ENCODE data around the gene NKX2-1. TPM values are rescaled to one million over a fixed set of nuclear protein-coding genes. Genes with fewer than 3 reads are reported as not detected.
A peak's percentile ranks its signal among the peaks of the same experiment; 100 is the strongest.

NKX2-1 gene
- total and polyA plus RNA-seq, 7 experiments from 2014 or later: not detected

DNA sequence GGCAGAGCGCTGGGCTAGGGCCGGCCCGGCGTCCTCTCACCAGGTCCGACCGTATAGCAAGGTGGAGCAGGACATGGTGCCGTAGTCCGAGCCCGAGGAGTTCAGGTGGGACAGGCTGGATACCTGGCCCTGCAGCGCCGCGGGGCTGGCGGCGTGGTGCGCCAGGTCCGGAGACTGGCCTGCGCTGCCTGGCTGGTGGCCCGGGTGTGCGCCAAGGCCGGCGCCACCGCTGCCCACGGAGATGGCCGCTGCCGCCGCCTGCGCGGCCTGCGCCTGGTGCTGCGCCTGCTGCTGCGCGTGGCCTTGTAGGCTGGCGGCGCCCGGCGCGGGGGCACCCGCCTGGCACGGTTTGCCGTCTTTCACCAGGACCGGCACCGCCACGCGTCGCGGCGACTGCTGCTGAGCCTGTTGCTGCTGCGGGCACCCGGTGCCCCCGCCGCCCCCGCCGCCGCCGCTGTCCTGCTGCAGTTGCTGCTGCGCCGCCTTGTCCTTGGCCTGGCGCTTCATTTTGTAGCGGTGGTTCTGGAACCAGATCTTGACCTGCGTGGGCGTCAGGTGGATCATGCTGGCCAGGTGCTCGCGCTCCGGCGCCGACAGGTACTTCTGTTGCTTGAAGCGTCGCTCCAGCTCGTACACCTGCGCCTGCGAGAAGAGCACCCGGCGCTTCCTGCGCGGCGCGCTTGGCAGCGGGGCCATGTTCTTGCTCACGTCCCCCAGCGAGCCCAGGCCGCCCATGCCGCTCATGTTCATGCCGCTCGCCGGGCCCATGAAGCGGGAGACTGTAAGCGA is 2.6 kb downstream of the NKX2-1 start:
- H3K27me3 Mint-ChIP-seq: peaks cover 60 to 79% (median 64%) of the 10 kb centered on the region in 5 donors

DNA sequence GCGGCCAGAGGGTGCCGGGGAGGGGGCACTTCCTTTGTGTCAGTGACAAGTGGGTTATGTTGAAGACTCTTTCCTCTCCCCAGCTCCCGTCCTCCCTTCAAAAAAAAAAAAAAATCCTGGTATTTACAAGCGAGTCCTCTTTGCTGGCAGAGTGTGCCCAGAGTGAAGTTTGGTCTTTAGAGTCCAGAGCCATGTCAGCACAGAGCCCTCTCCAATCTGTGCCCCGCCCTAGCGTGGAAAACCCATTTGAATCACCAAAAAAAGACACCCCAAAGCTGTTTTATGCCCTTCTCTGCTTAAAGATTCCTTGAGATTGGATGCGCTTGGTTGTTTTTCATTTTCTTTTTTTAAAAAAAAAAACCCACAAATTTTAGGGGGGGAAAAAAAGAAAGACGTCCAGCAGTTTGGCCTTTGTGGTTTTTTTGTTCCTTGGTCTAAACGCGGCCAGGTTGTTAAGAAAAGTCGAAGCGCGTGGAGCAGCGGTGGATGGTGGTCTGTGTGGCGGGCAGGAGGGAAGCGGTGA is 3.3 kb downstream of the NKX2-1 start:
- Histone ChIP-seq H3K4me3 (ENCODE audit: low read length) (no peak overlapping the region), H3K27ac (ENCODE audit: low read depth, low read length) (no peak overlapping the region), H3K4me1 (ENCODE audit: control insufficient read depth in 2 of 2, insufficient read depth in 2 of 2, low read length in 2 of 2) (no peaks in the 10 kb centered on the region), H3K36me3 (ENCODE audit: control insufficient read depth in 2 of 3, insufficient read depth in 3 of 3, low read length in 3 of 3) (no peaks in the 10 kb centered on the region), H3K9me3 (ENCODE audit: control insufficient read depth in 2 of 3, low read length in 3 of 3) (no peaks in the 10 kb centered on the region), H3K27me3 (ENCODE audit: control insufficient read depth in 2 of 2, insufficient read depth in 2 of 2, low read length in 2 of 2) (peaks cover 0 to 7% of the 10 kb centered on the region in 2 donors)
- no peak for ATAC-seq
- peaks cover 4 to 26% (median 16%) of the 10 kb centered on the region in 7 donors for H3K4me1 Mint-ChIP-seq
- peak overlapping the region in 1 of 9 donors; percentile 9 for H3K27ac Mint-ChIP-seq
- peak overlapping the region in 1 of 10 donors; percentile 11 for H3K4me3 Mint-ChIP-seq
- no peak for DNase-seq
- peaks cover 60 to 79% (median 64%) of the 10 kb centered on the region in 5 donors for H3K27me3 Mint-ChIP-seq
- ChIA-PET CTCF (no interaction called here), POLR2A (no interaction called here)
- H3K9me3 Mint-ChIP-seq: peaks cover 0 to 6% (median 0%) of the 10 kb centered on the region in 11 donors
- no peaks in the 10 kb centered on the region for H3K36me3 Mint-ChIP-seq
- intact Hi-C loops (cut with micrococcal nuclease): loop anchor here in 1 of 2 donors (5.0 kb wide), 2 partner anchors 141 to 1071 kb away; no protein-coding TSS in a partner anchor

More for the DNA sequence above, 2.6 kb downstream of the NKX2-1 start:
- H3K9me3 ChIP-seq (ENCODE audit: control insufficient read depth in 2 of 3, low read length in 3 of 3): no peaks in the 10 kb centered on the region
- H3K4me3 ChIP-seq (ENCODE audit: low read length): no peak overlapping the region
- H3K4me1 ChIP-seq (ENCODE audit: control insufficient read depth in 2 of 2, insufficient read depth in 2 of 2, low read length in 2 of 2): no peaks in the 10 kb centered on the region
- Mint-ChIP-seq H3K4me1 (peaks cover 4 to 31% (median 20%) of the 10 kb centered on the region in 7 donors), H3K9me3 (peaks cover 0 to 6% (median 0%) of the 10 kb centered on the region in 11 donors), H3K36me3 (no peaks in the 10 kb centered on the region), H3K4me3 (no peak overlapping the region), H3K27ac (no peak overlapping the region)
- peaks cover 0 to 7% of the 10 kb centered on the region in 2 donors for H3K27me3 ChIP-seq (ENCODE audit: control insufficient read depth in 2 of 2, insufficient read depth in 2 of 2, low read length in 2 of 2)
- ChIA-PET POLR2A (no interaction called here), CTCF (no interaction called here)
- ATAC-seq: no peak
- no peaks in the 10 kb centered on the region for H3K36me3 ChIP-seq (ENCODE audit: control insufficient read depth in 2 of 3, insufficient read depth in 3 of 3, low read length in 3 of 3)
- DNase-seq: no peak
- no peak overlapping the region for H3K27ac ChIP-seq (ENCODE audit: low read depth, low read length)
- intact Hi-C loops (cut with micrococcal nuclease): loop anchor here in 1 of 2 donors (5.0 kb wide), 2 partner anchors 140 to 1070 kb away; no protein-coding TSS in a partner anchor

DNA sequence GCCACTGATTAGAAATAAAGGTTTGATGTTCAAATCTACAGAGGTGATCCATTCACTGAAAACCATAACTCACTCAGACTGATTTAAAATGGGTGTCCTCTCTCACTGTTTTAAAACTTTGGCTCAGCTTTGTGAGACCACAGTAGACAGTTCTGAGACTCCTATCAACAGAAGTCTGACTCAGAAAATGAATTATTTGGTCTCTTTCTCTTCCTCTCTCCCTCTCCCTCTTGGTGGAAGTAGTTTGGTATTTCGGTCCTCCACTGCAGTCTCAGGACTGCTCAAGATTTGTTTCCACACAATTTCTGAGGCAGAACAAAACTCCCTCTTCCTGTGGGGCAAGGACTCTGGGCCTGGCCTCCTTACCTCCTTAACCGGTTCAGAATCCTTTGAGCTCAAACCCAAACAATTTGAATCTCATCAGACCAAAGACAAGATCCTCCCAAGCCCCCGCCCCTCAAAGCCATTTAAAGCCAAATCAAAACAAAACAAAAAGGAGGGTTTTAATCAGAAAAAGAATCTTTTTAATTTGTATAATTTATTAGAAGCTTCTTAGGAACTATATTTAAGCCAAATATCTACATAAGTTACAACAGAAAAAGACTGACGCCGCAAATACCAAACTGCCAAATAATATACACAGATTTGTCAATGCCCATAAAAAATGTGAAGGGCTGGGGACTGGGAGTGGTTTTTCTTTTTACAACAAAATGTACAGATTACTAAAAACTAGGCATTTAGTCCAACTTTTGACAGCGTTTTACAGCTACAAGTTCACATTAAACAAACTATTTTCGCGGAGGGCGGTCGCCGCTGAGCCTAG is 3.9 kb downstream of the NKX2-1 start:
- Histone ChIP-seq H3K36me3 (ENCODE audit: control insufficient read depth in 2 of 3, insufficient read depth in 3 of 3, low read length in 3 of 3) (no peaks in the 10 kb centered on the region), H3K9me3 (ENCODE audit: control insufficient read depth in 2 of 3, low read length in 3 of 3) (no peaks in the 10 kb centered on the region), H3K27ac (ENCODE audit: low read depth, low read length) (no peak overlapping the region), H3K4me1 (ENCODE audit: control insufficient read depth in 2 of 2, insufficient read depth in 2 of 2, low read length in 2 of 2) (no peaks in the 10 kb centered on the region), H3K27me3 (ENCODE audit: control insufficient read depth in 2 of 2, insufficient read depth in 2 of 2, low read length in 2 of 2) (peaks cover 0 to 7% of the 10 kb centered on the region in 2 donors), H3K4me3 (ENCODE audit: low read length) (no peak overlapping the region)
- ChIA-PET POLR2A (no interaction called here), CTCF (no interaction called here)
- Mint-ChIP-seq H3K9me3 (peaks cover 0 to 6% (median 0%) of the 10 kb centered on the region in 11 donors), H3K4me1 (peaks cover 4 to 22% (median 12%) of the 10 kb centered on the region in 7 donors), H3K27me3 (peaks cover 57 to 74% (median 61%) of the 10 kb centered on the region in 5 donors), H3K27ac (no peak overlapping the region), H3K36me3 (no peaks in the 10 kb centered on the region), H3K4me3 (peak overlapping the region in 1 of 10 donors; percentile 11)
- intact Hi-C loops (cut with micrococcal nuclease): loop anchor here in 1 of 2 donors (5.0 kb wide), 2 partner anchors 141 to 1071 kb away; no protein-coding TSS in a partner anchor
- DNase-seq: no peak
- ATAC-seq: no peak

DNA sequence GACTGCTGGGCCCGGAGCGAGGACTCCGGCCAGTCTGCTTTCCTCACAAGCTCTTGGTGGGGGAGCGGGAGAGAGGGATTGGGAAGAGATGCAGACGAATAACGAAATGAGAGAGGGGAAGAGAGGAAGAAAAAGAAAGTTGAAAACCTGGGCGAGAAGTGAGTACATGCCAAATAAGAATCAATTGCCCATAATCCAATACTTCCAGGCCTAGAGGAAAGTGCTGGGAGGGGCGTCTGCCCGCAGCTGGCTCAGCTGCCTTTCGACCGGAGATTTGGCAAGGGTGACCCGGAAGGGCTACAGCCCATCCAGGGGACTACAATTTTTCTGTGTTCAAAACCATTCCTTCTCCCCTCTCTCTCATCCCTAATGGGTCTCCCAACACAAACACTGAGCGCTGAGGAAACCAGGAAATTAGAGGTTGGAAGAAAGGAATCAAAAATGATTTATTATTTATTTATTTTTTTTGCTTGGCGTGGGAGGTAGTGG is 4.9 kb downstream of the NKX2-1 start:
- H3K27me3 ChIP-seq (ENCODE audit: control insufficient read depth in 2 of 2, insufficient read depth in 2 of 2, low read length in 2 of 2): peaks cover 0 to 13% of the 10 kb centered on the region in 2 donors
- H3K4me1 Mint-ChIP-seq: peaks cover 4 to 17% (median 8%) of the 10 kb centered on the region in 7 donors
- intact Hi-C loops (cut with micrococcal nuclease): loop anchor here in 1 of 2 donors (5.0 kb wide), 2 partner anchors 142 to 1072 kb away; no protein-coding TSS in a partner anchor
- ATAC-seq (no peak), DNase-seq (no peak)
- no peak overlapping the region for H3K4me3 Mint-ChIP-seq
- no peak overlapping the region for H3K27ac Mint-ChIP-seq
- H3K27ac ChIP-seq (ENCODE audit: low read depth, low read length): no peak overlapping the region
- no peaks in the 10 kb centered on the region for H3K36me3 Mint-ChIP-seq
- no peaks in the 10 kb centered on the region for H3K9me3 ChIP-seq (ENCODE audit: control insufficient read depth in 2 of 3, low read length in 3 of 3)
- CTCF ChIA-PET: no interaction called here
- H3K36me3 ChIP-seq (ENCODE audit: control insufficient read depth in 2 of 3, insufficient read depth in 3 of 3, low read length in 3 of 3): no peaks in the 10 kb centered on the region
- POLR2A ChIA-PET: no interaction called here
- peaks cover 0 to 13% (median 0%) of the 10 kb centered on the region in 11 donors for H3K9me3 Mint-ChIP-seq
- H3K4me1 ChIP-seq (ENCODE audit: control insufficient read depth in 2 of 2, insufficient read depth in 2 of 2, low read length in 2 of 2): no peaks in the 10 kb centered on the region
- H3K27me3 Mint-ChIP-seq: peaks cover 67 to 78% (median 70%) of the 10 kb centered on the region in 5 donors
- H3K4me3 ChIP-seq (ENCODE audit: low read length): no peak overlapping the region

DNA sequence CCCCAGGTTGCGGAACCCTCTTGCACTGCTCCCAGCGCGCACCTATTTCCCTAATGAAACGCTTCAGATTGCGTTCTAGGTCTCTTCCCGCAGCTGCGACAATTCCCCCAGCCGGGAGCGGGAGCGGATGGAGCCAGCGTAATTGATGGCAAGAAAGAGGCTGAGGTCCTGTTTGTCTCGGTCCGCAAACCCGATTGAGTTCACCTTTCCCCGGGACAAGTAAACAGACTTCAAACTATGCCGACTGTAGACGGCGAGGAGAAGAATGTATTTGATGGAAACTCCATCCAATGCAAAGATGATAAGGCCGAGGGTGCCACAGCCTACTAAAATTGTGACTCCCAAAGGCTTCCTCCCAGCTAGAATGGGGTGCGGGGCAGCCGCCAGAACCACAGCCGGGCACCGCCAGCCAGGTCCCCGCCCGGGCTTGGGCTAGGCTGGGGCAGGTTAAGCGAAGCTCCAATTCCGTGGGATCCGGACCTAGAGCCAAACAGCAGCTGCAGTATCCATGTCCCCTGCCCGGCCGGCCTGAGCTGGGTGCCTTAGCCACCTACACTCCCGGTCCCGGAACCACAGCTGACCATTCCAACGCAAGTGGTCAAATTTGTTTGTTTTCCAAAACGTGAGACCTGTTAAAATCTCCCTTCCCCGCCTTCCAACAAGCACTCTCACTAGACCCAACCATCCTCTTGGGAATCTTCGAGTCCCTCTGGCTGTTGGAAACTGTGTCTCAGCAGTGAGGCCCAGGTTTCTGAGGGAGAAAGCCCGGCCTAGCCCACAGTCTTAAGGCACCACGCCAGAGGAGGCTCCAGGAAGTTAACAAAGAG is 5.5 kb downstream of the NKX2-1 start:
- no peak overlapping the region for H3K27ac ChIP-seq (ENCODE audit: low read depth, low read length)
- no peaks in the 10 kb centered on the region for H3K4me1 ChIP-seq (ENCODE audit: control insufficient read depth in 2 of 2, insufficient read depth in 2 of 2, low read length in 2 of 2)
- Mint-ChIP-seq H3K4me3 (no peak overlapping the region), H3K9me3 (peaks cover 0 to 14% (median 0%) of the 10 kb centered on the region in 11 donors), H3K27ac (no peak overlapping the region), H3K36me3 (no peaks in the 10 kb centered on the region), H3K4me1 (peaks cover 1 to 12% (median 4%) of the 10 kb centered on the region in 7 donors), H3K27me3 (peaks cover 70 to 78% (median 73%) of the 10 kb centered on the region in 5 donors)
- DNase-seq (no peak), ATAC-seq (no peak)
- ChIA-PET POLR2A (no interaction called here), CTCF (no interaction called here)
- H3K4me3 ChIP-seq (ENCODE audit: low read length): no peak overlapping the region
- no peaks in the 10 kb centered on the region for H3K36me3 ChIP-seq (ENCODE audit: control insufficient read depth in 2 of 3, insufficient read depth in 3 of 3, low read length in 3 of 3)
- intact Hi-C loops (cut with micrococcal nuclease): loop anchor here in 1 of 2 donors (5.0 kb wide), 2 partner anchors 143 to 1073 kb away; no protein-coding TSS in a partner anchor
- H3K9me3 ChIP-seq (ENCODE audit: control insufficient read depth in 2 of 3, low read length in 3 of 3): no peaks in the 10 kb centered on the region
- H3K27me3 ChIP-seq (ENCODE audit: control insufficient read depth in 2 of 2, insufficient read depth in 2 of 2, low read length in 2 of 2): peaks cover 0 to 12% of the 10 kb centered on the region in 2 donors
